Endometrium (tissue), 2 donors: Measurements from ENCODE around the gene SRC.

Experiments used
- FAIRE-seq: peaks from 2 replicates; lab custom pipeline; 2012; peaks lifted over from hg19 to GRCh38; lab: Jason Lieb, UNC
- donor health status: control.
- donor health status: control.

SRC gene

DNA sequence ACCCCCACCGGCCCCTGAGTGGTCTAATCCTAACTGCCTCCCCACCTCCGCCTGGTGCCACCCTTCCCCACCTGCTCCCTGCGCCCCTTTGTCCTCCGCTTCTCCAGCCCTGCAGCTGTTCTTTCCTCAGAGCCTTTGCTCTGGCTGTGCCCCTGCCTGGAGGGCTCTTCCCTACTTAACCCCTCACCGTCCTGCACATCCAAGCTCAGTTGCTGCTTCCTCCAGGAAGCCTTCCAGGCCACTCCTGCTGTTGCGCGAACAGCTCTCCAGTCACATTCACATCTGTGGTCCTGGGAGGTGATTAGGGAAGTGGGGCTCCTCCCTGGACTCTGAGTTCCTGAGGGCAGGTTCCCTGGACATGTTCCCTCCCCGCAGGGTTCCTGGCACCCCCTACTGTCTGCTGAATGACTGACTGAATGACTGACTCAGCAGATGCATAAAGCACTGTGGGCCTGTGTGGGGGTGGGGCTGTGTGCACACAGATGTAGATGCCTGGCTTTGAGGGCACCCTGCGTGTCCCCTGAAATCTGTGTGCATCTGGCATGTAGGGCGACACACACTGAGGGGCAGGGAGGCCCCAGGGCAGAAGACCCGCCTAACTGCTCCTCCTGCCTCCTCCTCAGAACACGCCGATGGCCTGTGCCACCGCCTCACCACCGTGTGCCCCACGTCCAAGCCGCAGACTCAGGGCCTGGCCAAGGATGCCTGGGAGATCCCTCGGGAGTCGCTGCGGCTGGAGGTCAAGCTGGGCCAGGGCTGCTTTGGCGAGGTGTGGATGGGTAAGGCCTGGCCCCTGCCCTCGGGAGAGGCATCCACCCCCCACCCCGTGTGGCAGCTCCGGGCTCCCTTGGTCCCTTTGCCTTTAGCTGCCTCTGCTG is 51.4 kb downstream of the SRC start:
- FAIRE-seq = no peak

GRCh38 chr20:37397954-37398749 is 52.2 kb downstream of the SRC start:
- no peak for FAIRE-seq

- no peak for FAIRE-seq
Observed at GRCh38 chr20:37398750-37399621, 53.0 kb downstream of the SRC start.

GRCh38 chr20:37401282-37401929 is 55.5 kb downstream of the SRC start:
- FAIRE-seq = no peak

DNA sequence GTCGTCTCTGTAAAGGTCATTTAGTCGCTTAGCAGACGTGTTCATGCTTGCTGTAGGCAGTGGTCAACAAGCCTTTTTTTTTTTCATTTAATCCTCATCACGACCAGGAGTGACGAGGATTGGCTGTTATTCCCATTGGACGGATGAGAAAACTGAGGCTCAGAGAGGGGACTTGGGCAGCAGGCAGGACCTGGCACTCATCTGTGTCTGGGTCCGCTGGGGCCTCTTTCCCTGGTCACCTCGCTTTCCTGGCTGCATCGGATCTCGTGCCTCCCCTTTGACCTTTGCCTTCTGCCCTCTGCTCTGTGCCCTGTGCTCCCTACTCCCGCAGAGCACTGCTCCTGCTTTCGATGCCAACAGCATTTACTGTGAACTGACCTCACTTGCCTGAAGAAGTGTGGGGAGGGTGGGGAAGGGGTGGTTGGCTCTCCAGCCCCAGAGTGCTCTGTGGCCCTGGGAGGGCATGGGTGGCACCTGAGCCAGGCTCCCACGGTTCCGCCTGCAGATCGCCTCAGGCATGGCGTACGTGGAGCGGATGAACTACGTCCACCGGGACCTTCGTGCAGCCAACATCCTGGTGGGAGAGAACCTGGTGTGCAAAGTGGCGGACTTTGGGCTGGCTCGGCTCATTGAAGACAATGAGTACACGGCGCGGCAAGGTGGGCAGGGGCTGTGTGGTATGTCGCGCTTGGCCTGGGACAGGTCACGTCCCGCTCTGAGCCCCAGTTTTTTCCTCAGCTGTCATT is 56.2 kb downstream of the SRC start:
- no peak for FAIRE-seq

DNA sequence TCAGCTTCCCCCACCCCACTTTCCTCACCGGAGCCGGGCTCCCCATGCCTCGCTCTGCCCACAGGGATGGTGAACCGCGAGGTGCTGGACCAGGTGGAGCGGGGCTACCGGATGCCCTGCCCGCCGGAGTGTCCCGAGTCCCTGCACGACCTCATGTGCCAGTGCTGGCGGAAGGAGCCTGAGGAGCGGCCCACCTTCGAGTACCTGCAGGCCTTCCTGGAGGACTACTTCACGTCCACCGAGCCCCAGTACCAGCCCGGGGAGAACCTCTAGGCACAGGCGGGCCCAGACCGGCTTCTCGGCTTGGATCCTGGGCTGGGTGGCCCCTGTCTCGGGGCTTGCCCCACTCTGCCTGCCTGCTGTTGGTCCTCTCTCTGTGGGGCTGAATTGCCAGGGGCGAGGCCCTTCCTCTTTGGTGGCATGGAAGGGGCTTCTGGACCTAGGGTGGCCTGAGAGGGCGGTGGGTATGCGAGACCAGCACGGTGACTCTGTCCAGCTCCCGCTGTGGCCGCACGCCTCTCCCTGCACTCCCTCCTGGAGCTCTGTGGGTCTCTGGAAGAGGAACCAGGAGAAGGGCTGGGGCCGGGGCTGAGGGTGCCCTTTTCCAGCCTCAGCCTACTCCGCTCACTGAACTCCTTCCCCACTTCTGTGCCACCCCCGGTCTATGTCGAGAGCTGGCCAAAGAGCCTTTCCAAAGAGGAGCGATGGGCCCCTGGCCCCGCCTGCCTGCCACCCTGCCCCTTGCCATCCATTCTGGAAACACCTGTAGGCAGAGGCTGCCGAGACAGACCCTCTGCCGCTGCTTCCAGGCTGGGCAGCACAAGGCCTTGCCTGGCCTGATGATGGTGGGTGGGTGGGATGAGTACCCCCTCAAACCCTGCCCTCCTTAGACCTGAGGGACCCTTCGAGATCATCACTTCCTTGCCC is 57.4 kb downstream of the SRC start:
- FAIRE-seq = no peak

DNA sequence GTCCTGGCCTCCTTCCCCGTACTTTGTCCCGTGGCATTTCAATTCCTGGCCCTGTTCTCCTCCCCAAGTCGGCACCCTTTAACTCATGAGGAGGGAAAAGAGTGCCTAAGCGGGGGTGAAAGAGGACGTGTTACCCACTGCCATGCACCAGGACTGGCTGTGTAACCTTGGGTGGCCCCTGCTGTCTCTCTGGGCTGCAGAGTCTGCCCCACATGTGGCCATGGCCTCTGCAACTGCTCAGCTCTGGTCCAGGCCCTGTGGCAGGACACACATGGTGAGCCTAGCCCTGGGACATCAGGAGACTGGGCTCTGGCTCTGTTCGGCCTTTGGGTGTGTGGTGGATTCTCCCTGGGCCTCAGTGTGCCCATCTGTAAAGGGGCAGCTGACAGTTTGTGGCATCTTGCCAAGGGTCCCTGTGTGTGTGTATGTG is 58.5 kb downstream of the SRC start:
- no peak for FAIRE-seq

DNA sequence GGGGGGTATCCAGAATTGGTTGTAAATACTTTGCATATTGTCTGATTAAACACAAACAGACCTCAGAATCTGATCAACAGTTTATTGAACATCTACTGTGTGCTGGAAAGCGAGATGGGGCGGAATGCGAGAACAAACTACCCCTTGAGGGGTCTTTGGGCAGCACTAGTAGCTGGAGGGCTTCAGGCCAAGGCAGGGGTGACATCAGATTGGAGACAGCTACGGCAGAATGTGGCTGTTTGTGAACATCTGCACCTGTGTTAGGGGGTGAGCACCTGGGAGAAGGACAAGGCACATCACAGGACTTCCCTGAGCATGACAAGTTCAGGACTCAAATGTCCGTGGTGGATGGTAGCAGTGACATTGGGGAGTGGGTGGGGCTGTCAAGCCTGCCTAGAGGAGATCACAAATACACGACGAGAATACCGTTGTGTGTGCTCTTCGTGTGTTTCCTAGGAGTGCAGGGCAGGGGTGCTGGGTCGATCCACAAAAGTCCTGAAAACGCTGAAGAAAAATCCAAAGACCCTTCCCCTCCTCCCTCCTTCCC is 59.5 kb downstream of the SRC start:
- FAIRE-seq = no peak

- no peak for FAIRE-seq
Observed at GRCh38 chr20:37406010-37406998, 60.4 kb downstream of the SRC start.

DNA sequence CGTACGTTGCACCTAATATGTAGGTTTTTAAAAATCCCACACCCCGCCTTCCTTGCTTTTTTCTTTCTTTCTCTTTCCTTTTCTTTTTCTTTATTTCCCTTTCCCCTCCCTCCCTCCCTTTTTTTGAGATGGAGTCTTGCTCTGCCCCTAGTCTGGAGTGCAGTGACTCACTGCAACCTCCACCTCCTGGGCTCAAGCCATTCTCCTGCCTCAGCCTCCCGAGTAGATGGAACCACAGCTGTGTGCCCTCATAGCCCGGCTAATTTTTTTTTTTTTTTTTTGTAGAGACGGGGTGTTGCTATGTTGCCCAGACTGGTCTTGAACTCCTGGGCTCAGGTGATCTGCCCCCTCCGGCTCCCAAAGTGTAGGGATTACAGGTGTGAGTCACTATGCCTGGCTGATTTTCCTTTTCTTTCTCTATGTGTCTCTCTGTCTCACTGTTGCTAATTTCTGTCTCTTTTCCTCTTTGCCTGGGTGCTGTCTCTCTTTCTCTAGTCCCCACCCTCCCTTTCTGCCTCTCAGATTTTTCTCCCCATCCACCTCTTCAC is 61.2 kb downstream of the SRC start:
- FAIRE-seq = no peak

GRCh38 chr20:37407573-37408002 is 61.6 kb downstream of the SRC start:
- no peak for FAIRE-seq

DNA sequence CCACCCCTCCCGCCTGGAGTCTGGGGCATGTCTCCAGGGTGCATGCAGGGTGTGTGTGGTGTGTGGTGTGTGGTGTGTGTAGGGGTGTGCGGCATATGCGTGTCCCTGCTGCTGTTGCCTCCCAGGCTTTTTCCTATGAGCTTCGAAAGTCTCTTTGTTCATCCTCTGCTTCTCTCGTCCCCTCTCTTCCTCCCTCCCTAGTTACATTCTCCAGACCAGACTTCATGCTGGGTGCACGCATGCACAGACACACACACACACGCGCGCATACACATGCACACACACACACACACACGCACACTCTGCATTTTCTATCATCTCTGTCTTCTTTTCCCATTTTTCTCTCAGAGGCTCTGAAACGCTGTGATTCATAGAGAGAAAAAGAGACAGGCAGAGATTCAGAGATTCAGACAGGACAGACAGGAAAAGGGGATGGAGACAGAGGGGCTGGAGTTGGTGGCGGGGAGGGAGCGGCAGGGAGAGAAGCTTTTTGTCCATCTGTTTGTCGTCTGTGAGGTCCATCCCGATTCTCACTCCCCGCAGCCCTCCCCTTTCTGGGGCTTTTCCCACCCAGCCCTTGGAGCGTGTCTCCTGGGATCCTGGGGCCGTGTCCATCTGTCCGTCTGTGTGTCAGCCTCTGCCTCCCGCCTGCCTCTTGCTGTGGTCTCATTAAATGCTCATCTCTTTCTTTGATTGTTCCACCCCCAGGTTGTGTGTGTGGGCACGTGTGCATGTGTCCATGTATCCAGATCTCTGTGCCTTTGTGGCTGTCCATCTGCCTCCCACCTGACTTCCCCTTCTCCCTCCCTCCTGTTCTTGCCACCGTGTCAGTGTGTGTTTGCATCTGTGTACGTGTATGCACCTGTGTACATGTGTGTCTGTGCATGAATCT is 62.6 kb downstream of the SRC start:
- FAIRE-seq = no peak

- no peak for FAIRE-seq
Observed at GRCh38 chr20:37411408-37412219, 65.7 kb downstream of the SRC start.

DNA sequence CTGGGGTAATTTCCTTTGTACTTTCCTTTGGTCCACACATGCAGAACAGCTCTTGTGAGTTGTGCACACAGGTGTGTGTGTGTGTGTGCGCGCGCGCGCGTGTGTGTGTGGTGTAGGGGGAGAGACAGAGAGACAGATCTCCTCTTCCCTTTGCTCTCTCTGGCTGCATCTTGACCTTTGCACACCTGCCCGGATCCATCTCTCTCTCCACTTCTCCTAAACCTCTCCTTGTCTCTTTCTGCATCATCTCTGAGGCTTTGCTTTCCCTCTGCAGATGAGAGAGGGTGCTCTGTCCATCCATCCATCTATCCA is 67.0 kb downstream of the SRC start:
- FAIRE-seq = no peak

DNA sequence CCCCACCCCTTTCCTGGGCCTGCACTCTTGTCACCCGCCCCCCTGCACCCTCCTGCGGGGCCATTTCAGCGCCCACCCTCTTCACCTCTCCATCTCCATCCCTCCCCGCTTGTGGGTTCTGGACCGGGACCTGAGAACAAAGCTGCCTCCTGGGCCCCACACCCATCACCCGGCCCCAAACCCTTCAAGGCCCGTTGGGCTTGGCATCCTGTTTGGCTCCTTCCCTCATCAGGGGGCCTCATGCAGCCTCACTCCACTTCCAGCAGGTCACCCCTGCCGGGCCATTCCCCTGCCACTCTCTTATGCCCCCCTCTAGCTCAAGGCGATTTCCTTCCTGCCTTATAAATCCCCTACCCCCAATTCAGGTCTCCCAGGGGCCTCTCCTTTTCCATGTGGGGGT is 67.4 kb downstream of the SRC start:
- no peak for FAIRE-seq
